ENCODE data around the gene LDAH. TPM values are rescaled to one million over a fixed set of nuclear protein-coding genes. Genes with fewer than 3 reads are reported as not detected.
A peak's percentile ranks its signal among the peaks of the same experiment; 100 is the strongest.

Gene LDAH
- total and polyA plus RNA-seq, 2 donors (not counting 3 experiments of a cell fraction or from before 2014, with no cell fraction given), result 12.3 to 24.0 TPM

DNA sequence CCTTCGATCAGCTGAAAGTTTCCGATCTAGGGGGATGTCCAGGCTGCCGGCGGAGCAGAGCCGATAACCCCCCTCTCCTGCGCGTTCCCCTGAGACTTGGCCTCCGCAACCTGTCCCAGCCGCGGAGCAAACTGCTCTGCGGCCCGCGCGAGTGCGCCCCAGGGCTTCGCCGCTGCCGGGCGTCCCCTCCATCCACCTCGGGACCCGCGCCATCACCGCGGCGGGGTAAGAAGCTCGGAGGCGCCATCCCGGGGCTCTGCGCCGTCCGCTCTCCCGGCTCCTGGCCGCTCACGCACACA lies 156.9 kb downstream of the LDAH start:
- no peak overlapping the region for H3K9ac ChIP-seq (replicated peaks; ENCODE audit: extremely low read depth, insufficient read depth, low read length)
- H2AFZ ChIP-seq (ENCODE audit: low read depth, low read length), result peak overlapping the region; percentile 78
- H3K27me3 ChIP-seq (ENCODE audit: control insufficient read depth in 2 of 2, insufficient read depth in 2 of 2, low read length in 2 of 2), result peaks cover 54 to 79% of the 10 kb centered on the region in 2 experiments
- H3K4me1 ChIP-seq (ENCODE audit: control insufficient read depth, extremely low read depth, insufficient read depth, low read length), result peaks cover 16% of the 10 kb centered on the region
- H3K36me3 ChIP-seq (ENCODE audit: control insufficient read depth in 2 of 2, extremely low read depth in 1 of 2, insufficient read depth in 2 of 2, low read length in 2 of 2), result no peaks in the 10 kb centered on the region
- dilution Hi-C loops (cut with MboI; ENCODE audit: extremely low pct_ligation_motif_present, low sequenced_read_pairs) (no loop called here), intact Hi-C loops (cut with micrococcal nuclease) (loop anchor here (5.0 kb wide), 2 partner anchors 81 to 651 kb away; no protein-coding TSS in a partner anchor)
- no peak for DNase-seq (ENCODE audit: low read depth, low spot score)
- ChIA-PET POLR2A (no interaction called here), CTCF (interaction anchor here (1.1 to 3.5 kb wide), 9 partner anchors 11 to 297 kb away, joined by 4 to 29 read pairs (median 5); partner anchors contain the start of gene HS1BP3)
- no peak overlapping the region for H3K27ac ChIP-seq (ENCODE audit: insufficient read depth, low read depth, low read length)
- H3K9me3 ChIP-seq (replicated peaks; ENCODE audit: control insufficient read depth, insufficient read depth, low read length), result no peaks in the 10 kb centered on the region
- no peaks in the 10 kb centered on the region for H3K79me2 ChIP-seq (ENCODE audit: control insufficient read depth, insufficient read depth, low read length)
- peak overlapping the region; percentile 50 for H3K4me2 ChIP-seq (ENCODE audit: insufficient read depth, low read length)
- H3K9me1 ChIP-seq (replicated peaks; ENCODE audit: control insufficient read depth, extremely low read depth, insufficient read depth, low read length), result no peaks in the 10 kb centered on the region
- TF ChIP-seq EZH2 (IDR thresholded peaks at IDR 0.05; ENCODE audit: borderline replicate concordance, low read depth, low read length, severe bottlenecking) (peak; percentile 100), GATA2 (IDR thresholded peaks at IDR 0.05; ENCODE audit: insufficient read depth, insufficient read length, low read depth, low read length) (no peak)
- FAIRE-seq, result no peak
- H4K20me1 ChIP-seq (replicated peaks; ENCODE audit: control insufficient read depth, extremely low read depth, insufficient read depth, low read length), result no peaks in the 10 kb centered on the region
- peak overlapping the region in 2 of 3 experiments; percentile 26 to 46 for H3K4me3 ChIP-seq (replicated peaks in 1 of 3; ENCODE audit: insufficient read depth in 1 of 3, low read depth in 1 of 3, low read length in 3 of 3)
- no TSS peak for BruUV-seq (replicated peaks)

DNA sequence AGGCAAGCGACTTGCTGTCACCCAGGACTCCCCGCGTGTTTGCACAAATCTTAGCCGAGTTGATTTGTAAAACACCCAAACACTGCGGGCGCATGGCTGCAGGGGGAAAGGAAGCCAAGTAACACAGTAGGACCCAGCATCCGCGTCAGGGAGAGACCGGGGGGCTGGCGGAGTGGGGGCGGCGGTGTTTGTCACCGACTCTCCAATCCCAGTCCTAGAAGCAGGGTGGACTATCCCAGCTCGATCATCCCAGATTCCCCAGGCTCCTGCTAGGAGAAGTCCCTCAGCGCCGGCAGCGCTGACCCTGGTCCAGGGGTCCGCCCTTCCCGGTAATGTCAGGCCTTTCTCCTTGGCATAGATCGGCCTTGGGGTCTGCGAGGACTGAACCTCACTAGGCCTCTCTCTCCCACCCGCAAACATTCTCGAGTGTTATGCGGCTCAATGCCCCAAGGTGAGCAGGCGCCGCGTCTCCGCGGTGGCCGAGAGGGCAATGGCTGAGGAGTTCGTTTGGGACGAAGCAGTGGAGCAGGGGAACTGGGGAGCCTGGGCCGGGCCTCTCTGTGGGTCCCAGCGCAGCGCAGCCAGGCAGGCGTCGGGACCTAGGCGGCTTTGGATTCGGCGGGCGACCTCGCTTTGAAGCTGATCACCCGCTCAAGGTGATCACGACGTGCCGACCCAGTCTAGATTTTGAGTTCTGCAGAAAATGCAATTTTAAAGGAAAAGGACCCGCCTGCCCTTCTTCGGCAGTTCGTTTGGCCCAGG lies 157.5 kb downstream of the LDAH start:
- Histone ChIP-seq H2AFZ (ENCODE audit: low read depth, low read length) (peak overlapping the region; percentile 78), H3K27me3 (ENCODE audit: control insufficient read depth in 2 of 2, insufficient read depth in 2 of 2, low read length in 2 of 2) (peaks cover 54 to 78% of the 10 kb centered on the region in 2 experiments), H3K9me3 (replicated peaks; ENCODE audit: control insufficient read depth, insufficient read depth, low read length) (no peaks in the 10 kb centered on the region), H3K4me3 (replicated peaks in 1 of 3; ENCODE audit: insufficient read depth in 1 of 3, low read depth in 1 of 3, low read length in 3 of 3) (peak overlapping the region in 2 of 3 experiments; percentile 26 to 46), H3K27ac (ENCODE audit: insufficient read depth, low read depth, low read length) (no peak overlapping the region), H3K79me2 (ENCODE audit: control insufficient read depth, insufficient read depth, low read length) (no peaks in the 10 kb centered on the region), H3K4me2 (ENCODE audit: insufficient read depth, low read length) (peak overlapping the region; percentile 50), H4K20me1 (replicated peaks; ENCODE audit: control insufficient read depth, extremely low read depth, insufficient read depth, low read length) (no peaks in the 10 kb centered on the region), H3K9me1 (replicated peaks; ENCODE audit: control insufficient read depth, extremely low read depth, insufficient read depth, low read length) (no peaks in the 10 kb centered on the region), H3K9ac (replicated peaks; ENCODE audit: extremely low read depth, insufficient read depth, low read length) (no peak overlapping the region), H3K36me3 (ENCODE audit: control insufficient read depth in 2 of 2, extremely low read depth in 1 of 2, insufficient read depth in 2 of 2, low read length in 2 of 2) (no peaks in the 10 kb centered on the region), H3K4me1 (ENCODE audit: control insufficient read depth, extremely low read depth, insufficient read depth, low read length) (peaks cover 16% of the 10 kb centered on the region)
- intact Hi-C loops (cut with micrococcal nuclease) (loop anchor here (1.0 to 5.0 kb wide), 3 partner anchors 82 to 652 kb away; no protein-coding TSS in a partner anchor), dilution Hi-C loops (cut with MboI; ENCODE audit: extremely low pct_ligation_motif_present, low sequenced_read_pairs) (no loop called here)
- no TSS peak for BruUV-seq (replicated peaks)
- ChIA-PET CTCF (interaction anchor here (1.1 to 6.0 kb wide), 9 partner anchors 11 to 298 kb away, joined by 4 to 531 read pairs (median 11); partner anchors contain the start of gene HS1BP3), POLR2A (no interaction called here)
- TF ChIP-seq EZH2 (IDR thresholded peaks at IDR 0.05; ENCODE audit: borderline replicate concordance, low read depth, low read length, severe bottlenecking) (peak; percentile 97), GATA2 (IDR thresholded peaks at IDR 0.05; ENCODE audit: insufficient read depth, insufficient read length, low read depth, low read length) (no peak)
- no peak for FAIRE-seq
- no peak for DNase-seq (ENCODE audit: low read depth, low spot score)

Data from endothelial cell of umbilical vein (primary cell).